Posterior vena cava (tissue), 2 donors: ENCODE measurements around the gene RABGEF1. TPM values are rescaled to one million over a fixed set of nuclear protein-coding genes. Genes with fewer than 3 reads are reported as not detected.
A peak's percentile ranks its signal among the peaks of the same experiment; 100 is the strongest.
"Not testable (repeated sequence)": the region's sequence is repeated elsewhere in the genome, so short reads cannot be mapped to it uniquely, and the experiment has no call there.

Experiments used
- DNase-seq: peaks from one replicate; pipeline ENCODE4 v3.0.0-alpha.2; 2020; ENCODE audit warnings: low spot score
- intact Hi-C, 2 donors: fragments of 100-400 bp; cut with DNase I; formaldehyde crosslinking; loops; one replicate each; pipeline versions ENCODE4 v1.14.1 to v1.14.2; 2022 to 2023
- long read RNA-seq, 2 donors: library from polyadenylated mRNA; unstranded; transcript quantifications; one replicate each; pipeline ENCODE4 v2.0.0, GENCODE V29; 2020 to 2021
- total RNA-seq, 2 donors: library from RNA; stranded (reverse); fragmentation: NEBNext Ultra II Directional; extraction: Animal tissue kit (Norgen Biotek cat#: 25700); gene quantifications; one replicate each; pipeline ENCODE4 v1.2.1, GENCODE V29; 2021
- donor health status: DM: yes; HTN: yes; CAD: no.
- donor health status: DM: yes; HTN: yes; CAD: no.

Gene RABGEF1
- total RNA-seq = 10 to 100 TPM; 29.9 to 39.6 TPM
- long read RNA-seq, donor 1, full-length matches to known transcripts = 5 of 17 reads
- long read RNA-seq, donor 1, partial matches to known transcripts = 1 of 17 reads
- long read RNA-seq, donor 1, other reads (novel, unspliced or antisense) = 11 of 17 reads
- long read RNA-seq, donor 2, transcript RABGEF1-201 (9 exons, 3,733 nt) = major isoform, 10 of 35 reads
- long read RNA-seq, donor 2, partial matches to known transcripts = 3 of 35 reads
- long read RNA-seq, donor 2, other reads (novel, unspliced or antisense) = 21 of 35 reads

- intact Hi-C loops = no loop called here
- DNase-seq = peak; percentile 100
These were observed at the start of gene RABGEF1 for GRCh38 chr7:66740302-66740979. Gene RABGEF1, plus strand, starts transcription at chr7:66740733. Its CDS starts 31,167 bp downstream, at chr7:66771900.

- DNase-seq = no peak
- intact Hi-C loops = no loop called here
These were observed 47.2 kb upstream of the RABGEF1 start for GRCh38 chr7:66693331-66693730.

DNA sequence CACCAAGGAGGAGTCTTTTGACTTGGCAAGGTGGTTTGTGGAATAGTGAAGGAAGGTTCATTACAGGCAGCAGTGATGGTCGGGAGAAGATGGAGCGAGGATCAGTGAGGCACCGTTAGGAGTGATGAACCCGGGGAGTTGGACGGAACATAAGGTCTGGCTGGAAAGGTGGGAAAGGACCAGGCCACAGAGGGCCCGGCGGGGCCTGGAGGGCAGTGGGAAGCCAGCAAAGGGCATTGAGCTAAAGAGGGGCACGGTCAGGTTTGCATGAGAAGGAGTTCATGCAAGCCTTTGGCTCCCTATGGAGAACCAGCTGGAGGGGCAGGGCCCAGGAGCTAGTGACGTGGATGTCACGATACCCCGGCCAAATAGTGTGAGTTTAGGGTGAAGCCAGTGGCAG lies 46.2 kb upstream of the RABGEF1 start:
- intact Hi-C loops = no loop called here
- DNase-seq = no peak

DNA sequence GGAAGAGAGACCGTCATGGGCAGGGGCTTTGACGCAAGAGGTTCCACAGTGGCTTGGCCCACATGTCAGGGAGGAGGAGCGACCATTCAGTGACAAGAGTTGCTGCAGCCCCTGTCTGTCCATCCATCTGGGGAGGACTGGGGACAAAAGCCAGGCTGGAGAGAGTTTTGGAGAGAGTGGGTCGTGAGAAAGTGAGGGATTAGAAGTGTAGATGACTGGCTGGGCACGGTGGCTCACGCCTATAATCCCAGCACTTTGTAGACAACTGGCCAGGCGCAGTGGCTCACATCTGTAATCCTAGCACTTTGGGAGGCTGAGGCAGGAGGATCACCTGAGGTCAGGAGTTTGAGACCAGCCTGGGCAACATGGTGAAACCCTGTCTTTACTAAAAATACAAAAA lies 45.1 kb upstream of the RABGEF1 start:
- intact Hi-C loops, DNase-seq: not testable (repeated sequence)

DNA sequence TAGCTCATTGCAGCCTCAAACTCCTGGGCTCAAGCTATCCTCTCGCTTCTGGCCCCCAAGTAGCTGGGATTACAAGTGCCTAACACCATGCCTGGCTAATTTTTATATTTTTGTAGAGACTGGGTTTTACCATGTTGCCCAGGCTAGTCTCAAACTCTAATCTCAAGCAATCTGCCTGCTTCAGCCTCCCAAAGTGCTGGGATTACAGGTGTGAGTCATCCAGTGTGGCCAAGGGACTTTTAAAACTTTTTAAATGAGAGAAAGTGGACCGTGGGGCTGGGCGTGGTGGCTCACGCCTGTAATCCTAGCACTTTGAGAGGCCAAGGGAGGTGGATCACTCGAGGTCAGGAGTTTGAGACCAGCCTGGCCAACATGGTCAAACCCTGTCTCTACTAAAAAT lies 44.4 kb upstream of the RABGEF1 start:
- DNase-seq, intact Hi-C loops: not testable (repeated sequence)

DNA sequence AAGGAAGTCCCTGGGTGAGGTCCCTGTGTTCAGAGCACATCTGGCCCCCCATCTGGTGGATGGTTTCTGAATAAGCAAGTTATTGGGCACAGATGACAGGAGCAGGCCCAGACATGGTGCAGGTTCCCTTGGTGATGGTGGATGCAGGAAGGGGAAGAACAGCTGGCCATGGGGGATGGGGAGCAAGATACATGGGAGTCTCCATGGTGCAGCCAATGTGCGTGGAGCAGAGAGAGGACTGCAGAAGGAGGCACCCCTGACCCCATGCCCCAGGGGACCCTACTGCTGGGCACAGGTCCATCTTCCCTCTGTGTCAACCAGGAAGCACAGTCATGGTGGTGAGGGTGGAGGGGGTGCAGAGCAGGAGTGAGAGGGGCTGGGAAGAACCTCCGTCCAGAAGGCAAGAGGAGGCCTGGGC lies 43.8 kb upstream of the RABGEF1 start:
- intact Hi-C loops = no loop called here
- no peak for DNase-seq

GRCh38 chr7:66697449-66698438 lies 42.8 kb upstream of the RABGEF1 start:
- intact Hi-C loops = no loop called here
- DNase-seq = peak; percentile 92

- intact Hi-C loops = no loop called here
- no peak for DNase-seq
These were observed 41.8 kb upstream of the RABGEF1 start for GRCh38 chr7:66698652-66699205.

DNA sequence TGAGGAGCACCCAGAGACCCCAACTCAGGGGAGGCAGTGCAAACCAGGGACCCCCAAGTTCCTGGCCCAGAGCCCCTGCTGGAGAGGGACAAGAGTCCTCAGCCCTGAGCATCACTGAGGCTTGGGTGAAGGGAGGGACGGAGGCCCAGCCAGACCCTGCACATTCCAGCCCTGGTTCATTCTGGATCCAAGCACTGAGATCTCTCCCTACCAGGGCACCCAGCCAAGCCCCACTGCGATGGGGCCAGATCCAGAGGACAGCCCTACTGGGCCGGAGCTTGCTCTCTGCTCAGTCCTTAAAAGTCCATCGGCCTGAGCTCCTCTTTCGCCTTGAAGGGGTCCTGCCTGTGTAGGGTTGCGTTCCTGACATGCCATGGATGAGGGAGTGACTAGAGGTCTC lies 40.5 kb upstream of the RABGEF1 start:
- intact Hi-C loops = no loop called here
- DNase-seq = peak; percentile 90

DNA sequence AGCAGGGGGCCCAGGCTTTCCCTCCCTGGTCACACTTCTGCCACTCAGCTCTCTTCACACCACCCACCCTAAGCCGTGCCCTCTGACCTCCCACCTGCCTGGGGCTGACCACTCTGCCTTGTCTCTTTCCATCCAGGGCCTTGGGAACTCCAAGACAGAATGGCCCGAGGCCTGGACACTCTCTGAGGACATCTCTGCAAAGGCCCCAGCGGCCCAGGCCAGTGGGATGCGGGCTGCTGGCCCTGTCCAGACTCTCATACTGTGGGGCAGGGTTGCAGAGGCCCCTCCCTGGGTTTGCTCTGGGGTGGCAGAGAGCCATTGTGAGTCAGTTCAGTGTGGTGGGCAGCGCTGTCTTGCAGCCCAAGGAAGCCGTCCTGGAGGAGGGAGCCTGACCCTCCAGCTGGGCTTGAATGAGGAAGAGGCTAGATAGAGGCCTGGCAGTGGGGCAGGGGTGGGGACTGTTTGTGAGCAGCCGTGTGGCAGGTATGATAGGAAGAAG lies 39.9 kb upstream of the RABGEF1 start:
- DNase-seq = no peak
- intact Hi-C loops = no loop called here

- intact Hi-C loops = no loop called here
- no peak for DNase-seq
These were observed 32.7 kb upstream of the RABGEF1 start for GRCh38 chr7:66707825-66708224.

GRCh38 chr7:66710752-66711151 lies 29.8 kb upstream of the RABGEF1 start:
- intact Hi-C loops, DNase-seq: not testable (repeated sequence)

DNA sequence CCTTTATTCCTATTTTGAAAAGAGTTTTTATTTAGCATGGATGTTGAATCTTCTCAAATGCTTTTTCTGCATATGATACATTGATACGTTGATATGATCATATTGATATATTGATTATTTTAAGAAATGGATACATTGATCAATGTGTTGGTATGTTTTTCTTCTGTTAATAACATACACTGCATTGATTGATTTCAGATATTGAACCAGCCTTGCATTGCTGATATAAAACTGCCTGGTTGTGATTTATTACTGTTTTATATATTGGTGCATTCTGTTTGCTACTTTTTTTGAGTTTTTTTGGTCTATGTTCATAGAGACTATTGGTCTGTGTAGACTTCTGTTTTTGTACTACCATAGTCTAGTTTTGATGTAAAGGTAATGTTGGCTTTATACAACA lies 26.8 kb upstream of the RABGEF1 start:
- intact Hi-C loops = no loop called here
- no peak for DNase-seq

DNA sequence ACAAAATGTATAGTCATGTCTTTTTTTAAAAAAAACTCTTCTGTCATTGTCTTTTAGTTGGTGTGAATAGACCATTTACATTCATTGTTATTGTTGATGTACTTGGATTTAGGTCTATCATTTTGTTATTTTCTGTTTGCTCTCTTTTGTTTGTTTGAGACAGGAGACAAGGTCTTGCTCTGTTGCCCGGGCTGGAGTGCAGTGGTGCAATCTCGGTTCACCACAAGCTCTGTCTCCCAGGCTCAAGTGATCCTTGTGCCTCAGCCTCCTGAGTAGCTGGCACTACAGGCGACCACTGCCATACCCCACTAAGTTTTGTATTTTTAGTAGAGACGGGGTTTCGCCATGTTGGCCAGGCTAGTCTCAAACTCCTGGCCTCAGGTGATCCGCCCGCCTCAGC lies 23.9 kb upstream of the RABGEF1 start:
- DNase-seq, intact Hi-C loops: not testable (repeated sequence)

DNA sequence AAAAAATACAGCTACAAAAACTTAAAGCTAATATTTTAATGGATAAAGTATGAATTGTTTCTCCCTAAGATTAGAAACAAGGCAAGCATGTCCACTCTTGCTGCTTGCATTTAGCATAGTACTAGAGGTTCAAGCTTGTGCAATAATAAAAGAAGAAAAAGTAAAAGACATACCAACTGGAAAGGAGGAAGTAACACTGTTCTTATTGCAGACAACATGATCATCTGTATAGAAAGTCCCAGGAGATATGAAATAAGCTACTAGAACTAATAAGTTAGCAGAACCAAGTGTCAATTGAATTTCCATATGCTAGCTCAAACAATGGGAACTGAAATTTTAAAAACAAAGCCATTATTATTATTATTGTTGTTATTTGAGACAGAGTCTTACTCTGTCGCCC lies 20.0 kb upstream of the RABGEF1 start:
- no peak for DNase-seq
- intact Hi-C loops = no loop called here

DNA sequence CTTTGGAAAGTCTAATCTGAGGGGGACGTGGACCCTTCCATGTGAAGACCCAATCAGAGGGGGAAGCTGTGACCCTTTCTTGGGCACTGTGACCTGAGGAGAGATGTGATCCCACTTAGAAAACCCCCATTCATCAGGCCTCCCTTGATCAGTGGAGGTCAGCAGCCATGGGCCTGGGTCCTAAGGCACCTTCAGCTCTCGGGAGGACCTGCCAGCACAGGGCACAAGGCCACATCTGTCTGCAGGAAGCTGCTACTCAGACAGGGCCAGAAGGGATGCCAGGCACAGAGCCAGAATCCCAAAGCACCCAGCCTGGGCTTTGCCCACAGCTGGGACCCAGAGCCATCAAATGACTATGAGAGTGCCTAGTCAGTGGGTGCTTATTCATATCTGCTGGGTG lies 14.7 kb upstream of the RABGEF1 start:
- intact Hi-C loops = no loop called here
- no peak for DNase-seq

GRCh38 chr7:66727058-66727457 lies 13.5 kb upstream of the RABGEF1 start:
- DNase-seq = no peak
- intact Hi-C loops = no loop called here

GRCh38 chr7:66728571-66728970 lies 12.0 kb upstream of the RABGEF1 start:
- DNase-seq = no peak
- intact Hi-C loops = no loop called here

- intact Hi-C loops = no loop called here
- DNase-seq = no peak
These were observed 11.3 kb upstream of the RABGEF1 start for GRCh38 chr7:66729274-66729673.
